HG02884 (cell line): ENCODE results near the gene NLRP9.

Source experiments
- ATAC-seq: cut with Tn5 transposase; IDR thresholded peaks from one replicate; pipeline ENCODE4 v1.9.1; 2021; ENCODE audit warnings: mild to moderate bottlenecking, moderate library complexity; ENCODE audit not compliant: unreplicated experiment

NLRP9 gene

DNA sequence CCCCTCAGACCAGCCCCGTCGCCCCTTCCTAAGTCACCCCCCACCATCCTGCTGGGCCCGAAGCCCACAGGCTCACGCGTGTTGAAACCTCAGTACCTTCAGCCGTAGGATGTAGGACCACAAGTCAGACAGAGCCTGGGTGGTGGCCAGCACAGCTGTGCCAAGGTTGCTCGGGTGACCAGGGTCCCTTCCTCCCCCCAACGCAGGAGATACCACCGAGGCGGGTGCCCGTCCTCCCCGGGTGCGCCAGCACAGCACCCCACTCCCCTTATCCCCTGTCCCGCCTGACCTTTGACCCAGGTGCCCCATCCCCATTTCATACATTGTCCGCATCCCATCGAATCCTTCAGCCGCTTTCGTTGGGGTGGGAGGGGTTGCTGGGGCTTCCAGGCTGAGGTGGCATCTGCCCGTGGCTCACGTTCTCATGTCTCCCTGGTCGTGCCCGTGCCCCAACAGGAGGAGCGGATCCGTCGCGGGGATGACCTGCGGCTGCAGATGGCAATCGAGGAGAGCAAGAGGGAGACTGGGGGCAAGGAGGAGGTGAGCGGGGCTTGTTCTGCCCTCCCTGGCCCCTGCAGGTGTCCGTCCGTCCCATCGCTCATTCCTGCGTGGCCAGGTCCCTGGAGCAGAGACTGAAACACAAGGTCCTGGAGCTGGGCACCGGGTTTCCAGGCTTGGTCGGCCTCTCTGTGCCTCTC is 48.6 kb downstream of the NLRP9 start:
- no peak for ATAC-seq

DNA sequence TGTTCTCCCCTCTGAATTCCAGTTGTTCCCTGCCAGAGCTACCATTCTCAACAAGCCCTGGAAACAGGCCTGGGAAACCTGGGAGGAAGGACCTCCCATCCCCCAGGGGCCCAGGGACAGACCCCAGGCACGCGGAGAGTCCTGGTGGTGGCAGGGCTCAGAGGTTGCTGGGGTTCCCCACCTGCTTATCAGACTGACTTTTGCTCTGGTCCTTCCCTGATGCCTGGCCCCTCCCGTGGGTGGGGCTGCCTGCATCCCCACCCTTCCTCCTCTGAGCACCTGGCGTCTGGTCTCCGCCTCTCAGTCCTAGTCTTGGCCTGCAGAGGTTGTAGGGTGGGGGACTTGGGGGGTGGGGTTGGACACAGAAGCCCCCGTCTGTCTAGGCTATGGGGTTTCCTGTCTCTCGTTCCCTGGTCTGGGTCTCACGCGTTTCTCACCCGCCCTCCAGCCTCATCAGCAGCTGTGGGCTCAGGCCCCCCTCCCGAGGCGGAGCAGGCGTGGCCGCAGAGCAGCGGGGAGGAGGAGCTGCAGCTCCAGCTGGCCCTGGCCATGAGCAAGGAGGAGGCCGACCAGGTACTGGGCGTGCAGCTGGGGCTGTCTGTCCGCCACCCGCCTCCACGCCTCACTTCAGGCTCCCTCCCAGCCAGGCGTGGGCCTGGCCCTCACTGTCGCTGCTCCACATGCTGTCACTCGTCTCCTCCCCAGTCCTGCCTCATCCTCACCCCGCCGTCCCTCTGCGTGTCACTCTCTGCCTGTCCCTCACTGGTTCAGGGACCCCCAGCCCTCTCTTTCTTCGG is 49.6 kb downstream of the NLRP9 start:
- ATAC-seq, result no peak

DNA sequence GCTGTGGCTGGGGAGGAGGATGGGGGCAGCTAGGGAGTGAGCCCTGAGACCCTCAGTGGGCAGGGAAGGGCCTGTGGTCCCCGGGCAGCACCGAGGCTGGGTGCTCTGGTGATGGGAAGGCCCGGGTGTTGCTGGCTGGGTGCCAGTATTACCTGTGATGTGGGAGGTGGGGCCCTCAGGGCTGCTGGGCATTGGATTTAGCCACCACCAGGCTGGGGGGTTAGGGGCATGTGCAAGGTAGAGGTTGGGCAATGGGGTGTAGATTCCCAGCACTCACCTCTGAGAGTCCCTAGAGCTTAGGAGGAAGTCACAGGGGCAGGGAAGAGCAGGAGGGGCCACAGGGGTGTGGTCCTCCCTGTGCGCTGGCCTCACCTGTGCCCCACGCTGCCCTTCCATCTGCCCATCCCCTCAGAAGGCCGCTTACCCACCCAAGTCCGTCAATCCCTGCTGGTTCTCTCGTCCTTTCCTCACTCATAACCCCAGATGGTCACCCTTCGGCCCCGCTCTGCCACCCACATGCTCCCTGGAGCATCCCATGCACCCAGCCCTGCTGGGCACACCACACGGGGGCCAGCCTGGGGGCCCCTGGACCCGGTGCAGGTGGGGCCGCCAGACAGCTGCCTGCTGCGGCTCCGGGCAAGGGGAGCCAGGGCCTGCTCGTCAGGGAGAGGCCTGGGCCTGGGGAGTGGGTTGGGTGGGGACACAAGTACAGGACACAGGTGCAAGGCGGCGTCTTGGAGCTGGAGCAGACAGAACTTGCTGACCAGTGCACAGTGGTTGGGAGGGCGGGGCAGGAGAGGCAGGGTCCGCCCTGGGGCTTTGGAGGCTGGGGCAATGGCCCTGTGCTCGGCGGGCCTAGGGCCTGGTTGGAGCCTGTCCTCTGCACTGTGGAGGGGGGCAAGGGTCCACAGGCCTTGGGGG is 50.7 kb downstream of the NLRP9 start:
- ATAC-seq, result no peak

DNA sequence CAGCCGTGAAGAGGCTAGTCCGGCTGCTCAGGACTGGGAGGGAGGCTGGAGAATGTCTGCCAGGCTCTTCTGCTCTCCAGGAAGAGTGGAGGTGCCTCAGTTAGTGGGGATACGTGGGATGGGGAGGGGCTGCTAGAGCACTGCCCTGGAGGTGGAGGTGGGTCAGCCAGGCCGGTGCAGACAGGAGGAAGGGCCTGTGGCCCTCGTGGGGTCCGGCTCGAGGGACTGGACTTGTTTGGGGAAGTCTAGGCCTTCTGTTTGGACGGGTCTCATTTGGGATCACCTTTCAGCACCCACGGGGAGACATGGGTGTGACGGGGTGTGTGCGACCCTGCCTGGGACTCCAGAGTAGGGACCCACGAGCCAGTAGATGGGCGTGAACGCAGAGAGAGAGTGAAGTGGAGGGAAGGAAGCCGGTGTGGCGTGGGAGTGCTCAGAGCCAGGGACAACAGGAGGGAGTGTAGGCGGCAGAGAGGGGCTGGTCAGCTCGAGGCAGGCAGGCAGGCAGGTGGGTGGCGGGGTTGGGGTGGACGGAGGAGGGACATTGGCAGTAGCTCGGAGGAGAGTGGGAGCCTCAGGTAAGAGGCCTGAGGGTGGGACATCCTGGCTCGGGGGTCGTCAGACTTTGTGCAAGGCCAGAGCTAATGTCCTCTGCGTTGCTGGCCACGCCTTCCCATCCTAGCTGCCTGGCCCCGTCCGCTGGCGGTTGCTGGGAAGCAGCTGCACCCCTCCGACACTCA is 51.7 kb downstream of the NLRP9 start:
- no peak for ATAC-seq

DNA sequence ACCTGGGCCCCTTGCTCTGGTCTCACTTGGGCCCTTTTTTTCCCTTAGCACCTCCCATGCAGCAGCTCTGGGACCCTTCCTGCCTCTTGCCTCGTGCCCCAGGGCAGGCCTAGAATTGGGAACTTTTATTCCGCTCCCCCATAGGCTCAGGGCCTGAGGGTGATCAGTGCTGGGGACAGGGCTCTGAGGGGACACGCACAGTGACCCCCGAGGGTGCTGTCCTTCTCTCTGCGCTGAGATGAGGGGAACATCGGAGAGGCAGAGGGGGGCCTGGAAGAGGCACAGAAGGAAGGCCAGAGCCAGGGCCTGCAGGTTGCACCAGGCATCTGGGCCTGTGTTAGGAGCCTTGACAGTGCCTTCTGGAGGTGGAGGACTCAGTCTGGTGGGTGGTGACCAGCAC is 52.4 kb downstream of the NLRP9 start:
- no peak for ATAC-seq

DNA sequence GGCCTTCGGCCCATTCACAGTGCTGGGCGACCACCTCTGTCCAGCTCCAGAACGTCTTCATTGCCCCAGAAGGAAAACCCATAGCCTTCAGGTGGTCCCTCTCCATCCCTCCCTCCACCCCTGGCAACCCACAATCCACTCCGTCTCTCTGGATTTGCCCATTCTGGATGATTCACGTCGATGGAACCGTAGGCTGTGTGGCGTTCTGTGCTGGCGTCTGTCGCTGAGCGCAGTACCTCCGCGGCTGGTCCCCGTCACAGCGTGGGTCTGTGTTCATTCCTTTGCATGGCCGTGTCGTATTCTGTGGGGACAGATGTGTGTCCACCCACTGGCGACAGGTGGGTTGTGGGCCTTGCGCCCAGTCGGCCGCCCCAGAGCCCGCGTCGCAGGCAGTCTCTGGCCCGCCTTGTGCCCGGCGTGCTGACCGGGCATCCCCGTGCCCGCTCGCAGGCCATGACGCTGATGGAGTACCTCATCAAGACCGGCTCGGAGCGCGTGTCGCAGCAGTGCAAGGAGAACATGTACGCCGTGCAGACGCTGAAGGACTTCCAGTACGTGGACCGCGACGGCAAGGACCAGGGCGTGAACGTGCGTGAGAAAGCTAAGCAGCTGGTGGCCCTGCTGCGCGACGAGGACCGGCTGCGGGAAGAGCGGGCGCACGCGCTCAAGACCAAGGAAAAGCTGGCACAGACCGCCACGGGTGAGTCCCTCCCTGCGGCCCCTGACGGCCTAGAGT is 53.1 kb downstream of the NLRP9 start:
- ATAC-seq, result no peak

DNA sequence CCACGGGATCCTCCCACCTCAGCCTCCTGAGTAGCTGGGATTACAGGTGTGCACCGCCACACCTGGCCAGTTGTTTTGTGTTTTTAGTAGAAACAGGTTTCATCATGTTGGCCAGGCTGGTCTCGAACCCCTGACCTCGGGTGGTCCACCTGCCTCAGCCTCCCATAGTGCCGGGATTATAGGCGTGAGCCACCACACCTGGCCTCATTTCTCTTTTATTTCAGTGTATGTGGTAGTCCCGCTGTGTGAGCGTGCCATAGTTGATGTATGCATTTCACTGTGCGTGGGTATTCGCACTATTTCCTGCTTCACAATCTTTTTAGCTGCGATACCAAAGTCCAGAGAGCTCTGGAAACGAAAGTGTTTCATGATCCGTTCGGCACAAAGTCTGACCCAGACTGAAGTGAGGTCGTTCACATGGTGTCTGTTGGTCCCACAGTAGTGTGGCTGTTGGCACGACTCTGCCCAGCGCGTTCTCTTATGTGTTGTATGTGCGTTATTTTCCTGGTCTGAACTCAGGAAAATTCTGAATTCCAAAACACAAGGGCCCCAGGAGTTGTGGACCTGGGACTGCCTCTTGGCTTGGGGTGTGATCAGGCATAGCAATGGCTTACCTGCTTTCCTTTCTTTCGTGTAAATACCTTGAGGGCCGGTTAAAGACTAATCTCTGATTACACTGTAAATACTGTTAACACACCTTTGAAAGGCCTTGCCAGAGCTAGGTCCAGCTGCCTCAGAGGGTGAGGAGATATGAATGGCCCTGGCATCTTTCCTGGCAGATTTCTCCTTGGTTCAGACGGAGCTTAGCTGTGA is 54.5 kb downstream of the NLRP9 start:
- ATAC-seq, result no peak

DNA sequence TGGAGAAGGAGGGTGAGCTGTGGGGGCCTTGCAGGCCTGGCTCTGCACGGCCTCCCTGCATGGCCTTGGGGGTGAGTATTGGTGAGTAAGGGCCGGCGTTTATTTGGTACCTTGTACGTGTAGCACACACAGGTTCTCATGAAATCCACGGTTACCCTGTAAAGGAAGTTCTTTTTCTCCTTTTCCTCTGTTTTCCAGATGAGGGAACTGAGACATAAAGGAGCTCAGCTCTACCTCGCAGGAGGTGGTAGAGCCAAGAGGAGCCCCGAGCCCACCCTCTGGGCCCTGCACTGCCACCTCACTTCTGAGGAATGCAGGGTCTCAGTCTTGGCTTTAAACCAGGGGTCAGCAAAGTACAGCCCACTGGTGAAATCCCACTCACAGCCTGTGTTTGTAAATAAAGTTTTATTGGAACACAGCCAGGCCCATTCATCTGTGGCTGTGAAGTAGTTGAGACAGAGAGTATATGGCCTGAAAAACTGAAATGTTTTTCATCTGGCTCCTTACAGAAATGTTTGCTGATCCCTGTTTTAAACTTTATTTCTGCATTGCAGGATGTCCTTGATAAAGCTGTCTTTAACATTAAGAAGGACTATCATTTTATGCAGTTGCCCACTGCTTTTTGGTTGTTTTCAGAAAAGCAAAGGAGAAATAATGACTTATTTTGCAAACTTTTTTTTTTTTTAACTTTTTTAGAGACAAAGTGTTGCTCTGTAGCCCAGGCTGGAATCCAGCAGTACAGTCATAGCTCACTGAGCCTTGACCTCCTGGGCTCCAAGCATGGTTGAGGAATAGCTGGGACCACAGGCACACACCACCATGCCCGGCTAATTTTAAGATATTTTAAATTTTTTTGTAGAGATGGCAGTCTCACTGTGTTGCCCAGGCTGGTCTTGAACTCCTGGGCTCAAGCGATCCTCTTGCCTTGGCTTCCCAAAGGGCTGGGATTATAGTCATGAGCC is 56.8 kb downstream of the NLRP9 start:
- no peak for ATAC-seq

DNA sequence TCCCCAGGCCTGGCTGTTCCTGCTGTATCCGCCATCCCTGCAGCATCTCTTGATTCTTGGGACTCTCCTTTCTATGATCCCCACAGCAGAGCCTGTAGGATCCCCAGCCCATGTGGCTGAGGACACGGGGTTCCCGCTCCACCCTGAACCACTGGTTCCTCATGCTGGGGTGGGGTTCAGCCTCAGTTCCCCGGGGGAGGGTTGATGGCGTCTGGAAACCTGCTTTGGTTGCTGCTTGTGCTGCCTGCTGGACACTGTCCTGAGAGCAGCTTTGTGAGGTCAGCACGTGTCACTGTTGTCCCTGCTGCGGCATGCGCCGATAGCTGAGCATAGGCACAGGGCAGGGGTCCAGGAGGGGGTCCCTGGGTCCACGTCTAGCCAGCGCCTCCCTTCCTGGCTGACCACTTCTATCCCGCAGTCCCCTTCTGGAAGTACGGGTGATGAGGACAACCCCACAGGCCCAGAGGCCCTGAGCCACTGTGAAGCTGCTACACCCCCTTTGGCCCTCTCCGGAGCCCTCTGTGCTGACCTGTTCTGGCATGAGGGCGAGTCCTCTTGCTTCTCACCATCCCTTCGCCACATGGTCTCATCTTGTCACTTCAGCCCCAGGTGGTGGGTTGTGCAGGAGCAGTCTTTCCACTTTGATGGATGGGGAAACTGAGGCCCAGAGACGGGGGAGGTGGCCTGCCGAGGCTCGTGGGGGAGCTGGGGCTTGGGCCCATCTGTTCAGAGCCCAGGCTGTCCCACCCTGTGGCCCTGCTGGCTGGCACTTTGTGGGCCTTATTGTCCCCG is 57.7 kb downstream of the NLRP9 start:
- no peak for ATAC-seq

DNA sequence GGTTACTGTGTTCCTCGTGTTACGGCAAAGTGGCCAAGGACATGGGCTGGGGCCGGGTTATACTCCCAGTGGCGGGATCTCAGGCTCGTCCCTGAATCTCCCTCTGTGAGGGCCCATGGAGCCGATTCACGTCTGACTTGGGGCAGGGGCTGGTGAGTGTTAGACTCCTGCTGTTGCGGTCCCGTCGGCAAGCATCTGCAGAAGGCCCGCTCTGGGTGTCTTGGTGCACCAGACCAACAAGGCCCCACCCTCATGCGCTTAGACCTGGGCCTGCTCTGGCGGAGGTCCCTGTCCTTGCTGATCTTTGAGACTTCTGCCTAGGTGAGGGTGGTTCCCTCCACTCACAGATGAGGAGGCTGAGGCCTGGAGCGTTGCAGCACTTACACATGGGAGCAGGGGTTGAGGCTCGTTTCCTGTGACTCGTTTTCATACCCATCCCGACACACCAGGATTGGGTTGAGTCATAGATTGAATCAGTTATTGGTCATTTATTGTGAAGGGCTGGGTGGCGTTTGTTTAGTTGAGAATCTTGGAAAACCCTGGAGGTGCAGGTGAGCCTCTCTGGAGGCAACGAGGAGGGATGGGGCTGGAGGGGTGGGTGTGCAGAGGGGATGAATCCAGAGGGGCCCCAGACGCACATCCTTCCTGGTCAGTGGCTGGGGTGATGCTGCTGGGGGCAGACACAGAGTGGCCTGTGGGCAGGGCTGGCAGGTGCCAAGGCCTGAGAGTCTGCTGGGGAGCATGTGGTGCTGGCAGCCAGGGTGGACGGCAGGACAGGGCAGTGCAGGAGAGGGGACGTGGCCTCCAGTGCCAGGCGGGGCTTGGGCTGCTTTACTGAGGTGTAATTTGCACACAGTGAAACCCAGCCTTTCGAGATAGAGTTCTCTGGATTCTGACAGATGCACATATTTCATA is 58.6 kb downstream of the NLRP9 start:
- ATAC-seq, result no peak

DNA sequence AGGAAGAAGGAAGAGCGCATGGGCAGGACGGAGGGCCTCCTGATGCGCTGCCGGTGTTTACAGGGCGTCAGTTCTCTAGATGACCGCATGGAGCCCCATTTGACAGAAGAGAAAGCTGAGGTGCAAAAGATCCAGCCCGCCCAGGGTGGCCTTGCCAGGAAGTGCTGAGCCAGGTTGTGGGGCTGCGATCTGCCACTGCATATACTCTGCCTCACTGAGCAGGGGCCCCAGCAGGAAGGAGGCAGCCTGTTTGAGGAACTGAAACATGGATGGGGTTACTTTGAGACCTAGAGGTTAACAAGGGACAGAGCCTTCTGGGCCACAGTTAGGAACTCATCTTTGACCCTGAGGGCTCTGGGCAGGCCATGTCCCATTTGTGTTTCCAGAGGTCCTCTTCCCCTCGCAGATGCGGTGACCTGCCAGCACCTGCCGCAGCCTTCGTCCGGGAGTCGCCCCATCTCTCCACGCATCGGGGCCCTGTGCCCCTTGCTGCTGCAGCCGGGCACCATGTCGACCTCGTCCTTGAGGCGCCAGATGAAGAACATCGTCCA is 60.0 kb downstream of the NLRP9 start:
- ATAC-seq, result peak; percentile 61

DNA sequence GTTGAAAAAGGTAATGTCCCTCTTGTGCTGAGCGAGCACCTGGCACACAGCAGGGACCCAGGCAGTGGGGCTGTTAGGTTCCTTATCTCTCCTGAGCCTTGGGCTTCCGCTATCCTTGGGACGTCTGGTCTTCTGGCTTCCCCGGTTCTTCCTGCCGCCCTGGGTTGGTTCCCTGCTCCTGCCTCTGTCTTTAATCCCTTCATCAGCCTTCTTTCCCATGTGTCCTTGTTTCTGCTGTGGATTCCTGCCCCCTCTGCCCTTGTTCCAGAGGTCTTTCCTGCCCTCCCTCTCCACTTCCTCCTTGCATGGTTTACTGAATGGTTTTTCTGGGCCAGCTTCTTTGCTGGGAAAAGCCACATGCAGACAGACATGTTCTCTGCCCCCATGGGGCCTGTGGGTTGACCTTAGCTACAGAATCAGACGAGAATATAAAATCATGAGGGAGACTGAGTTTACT is 60.6 kb downstream of the NLRP9 start:
- no peak for ATAC-seq

DNA sequence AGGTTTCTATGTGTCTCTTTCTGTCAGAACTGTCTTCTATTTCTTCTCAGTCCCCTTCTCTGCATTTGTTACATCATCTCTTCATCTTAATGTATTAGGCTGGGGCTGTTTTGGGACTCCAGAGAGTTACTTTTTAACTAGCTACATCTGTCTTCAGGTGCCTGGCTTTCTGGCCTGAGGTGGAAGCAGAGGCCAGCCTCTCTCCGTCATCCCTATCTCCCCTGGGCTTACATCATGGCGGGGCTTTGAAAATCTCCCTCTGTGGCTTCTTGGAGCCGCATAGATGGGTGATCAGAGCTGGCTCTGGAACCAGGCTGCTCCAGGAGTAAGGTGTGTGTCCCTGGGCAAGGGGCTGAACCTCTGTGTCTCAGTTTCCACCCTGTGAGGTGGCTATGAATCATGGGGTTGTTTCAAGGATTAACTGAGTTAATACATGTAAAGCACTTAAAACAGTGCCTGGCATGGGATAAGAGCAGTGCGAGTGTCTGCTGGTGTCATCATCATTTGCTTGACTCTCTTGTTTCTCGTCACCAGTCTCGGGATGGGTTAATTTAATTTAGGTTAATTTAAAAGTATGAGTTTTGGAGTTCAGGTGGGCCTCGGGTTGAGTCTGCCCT is 61.2 kb downstream of the NLRP9 start:
- no peak for ATAC-seq

DNA sequence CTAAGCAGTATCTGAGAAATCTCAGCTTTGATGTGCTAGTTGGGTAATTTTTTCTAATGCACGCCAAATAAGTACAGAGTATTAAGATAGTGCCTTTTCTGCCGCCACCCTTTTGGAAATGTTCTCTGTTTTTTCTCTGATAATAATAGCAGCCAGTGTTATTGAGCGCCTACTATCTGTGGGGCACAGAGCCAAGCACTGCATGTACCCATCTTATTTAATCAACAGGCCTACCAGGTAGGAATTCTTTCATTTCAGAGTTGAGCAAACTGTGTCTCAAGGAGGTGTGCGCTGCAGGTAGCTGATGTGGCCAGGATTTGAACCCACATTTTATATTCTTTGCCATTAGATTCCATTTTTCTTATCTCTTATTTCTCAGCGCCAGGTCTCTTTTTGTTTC is 61.8 kb downstream of the NLRP9 start:
- no peak for ATAC-seq

DNA sequence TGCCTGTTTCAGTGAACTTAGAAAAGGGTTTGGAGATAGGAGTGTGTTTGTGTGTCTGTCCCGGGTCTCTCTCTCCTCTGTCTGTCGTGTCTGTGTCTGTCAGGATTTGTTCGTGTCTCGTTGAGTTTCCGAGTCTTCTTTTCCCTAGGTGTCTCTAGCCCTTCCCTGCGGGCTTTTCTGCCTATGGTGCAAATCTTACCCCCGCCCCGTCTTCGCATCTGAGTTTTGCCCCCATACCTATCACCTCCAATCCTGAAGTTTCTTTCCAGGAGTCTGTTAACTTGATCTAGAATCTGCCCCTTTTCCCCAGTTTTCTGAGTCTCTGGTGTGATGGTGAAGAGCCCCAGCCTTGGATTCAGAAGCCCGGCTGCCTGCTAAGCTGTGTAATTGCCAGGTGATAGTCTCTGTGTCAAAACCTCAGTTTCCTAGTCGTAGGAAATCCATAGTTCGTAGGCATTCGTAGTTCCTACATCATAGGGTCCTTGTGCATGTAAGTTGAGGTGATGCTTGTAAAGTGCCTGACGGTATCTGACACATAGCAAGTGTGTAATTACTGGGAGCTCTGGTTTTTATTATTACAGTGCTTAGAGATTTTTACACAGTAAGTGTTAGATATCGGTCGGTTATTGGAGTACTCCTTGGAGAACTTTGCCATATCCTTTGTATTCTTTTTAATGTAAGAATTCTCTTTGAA is 62.4 kb downstream of the NLRP9 start:
- no peak for ATAC-seq
